Activated CD4-positive, alpha-beta T cell treated with anti-CD3 and anti-CD28 coated beads, Interleukin-2, amount 10 ng/mL, durations not matched to agents 7 days and 5 days (primary cell): Measurements from ENCODE around the gene FAM163B. TPM values are rescaled to one million over a fixed set of nuclear protein-coding genes. Genes with fewer than 3 reads are reported as not detected.

Experiments used
- CTCF ChIA-PET: fragments of 350-600 bp; sonication (Branson Sonifier 250); formaldehyde crosslinking; loops from one replicate; lab custom pipeline; 2021; ENCODE audit warnings: antibody characterized with exemption; lab: Charles Lee
- POLR2A ChIA-PET: fragments of 350-600 bp; sonication (Branson Sonifier 250); formaldehyde crosslinking; loops from one replicate; lab custom pipeline; 2021; ENCODE audit warnings: antibody characterized with exemption; lab: Charles Lee
- DNase-seq: peaks from one replicate; pipeline ENCODE4 v3.0.0-alpha.2; 2020
- H3K27ac Mint-ChIP-seq: one replicate; pipeline ENCODE4 v1.8.0; 2021; ENCODE audit warnings: mild to moderate bottlenecking, moderate library complexity, mixed read lengths
- H3K27me3 Mint-ChIP-seq: one replicate; pipeline ENCODE4 v1.8.0; 2021; ENCODE audit warnings: mixed read lengths
- H3K36me3 Mint-ChIP-seq: one replicate; pipeline ENCODE4 v1.8.0; 2021; ENCODE audit warnings: low read depth, mixed read lengths
- H3K4me1 Mint-ChIP-seq: one replicate; pipeline ENCODE4 v1.8.0; 2021; ENCODE audit warnings: mixed read lengths
- H3K4me3 Mint-ChIP-seq: one replicate; pipeline ENCODE4 v1.8.0; 2021; ENCODE audit warnings: mild to moderate bottlenecking, moderate library complexity, mixed read lengths
- H3K9me3 Mint-ChIP-seq: one replicate; pipeline ENCODE4 v1.8.0; 2021; ENCODE audit warnings: mixed read lengths
- total RNA-seq, 2 experiments: library from RNA; stranded (reverse); gene quantifications; one replicate each; pipeline ENCODE4 v1.2.3, GENCODE V29; 2021

Gene FAM163B
- total RNA-seq, 2 experiments from 2014 or later = not detected

DNA sequence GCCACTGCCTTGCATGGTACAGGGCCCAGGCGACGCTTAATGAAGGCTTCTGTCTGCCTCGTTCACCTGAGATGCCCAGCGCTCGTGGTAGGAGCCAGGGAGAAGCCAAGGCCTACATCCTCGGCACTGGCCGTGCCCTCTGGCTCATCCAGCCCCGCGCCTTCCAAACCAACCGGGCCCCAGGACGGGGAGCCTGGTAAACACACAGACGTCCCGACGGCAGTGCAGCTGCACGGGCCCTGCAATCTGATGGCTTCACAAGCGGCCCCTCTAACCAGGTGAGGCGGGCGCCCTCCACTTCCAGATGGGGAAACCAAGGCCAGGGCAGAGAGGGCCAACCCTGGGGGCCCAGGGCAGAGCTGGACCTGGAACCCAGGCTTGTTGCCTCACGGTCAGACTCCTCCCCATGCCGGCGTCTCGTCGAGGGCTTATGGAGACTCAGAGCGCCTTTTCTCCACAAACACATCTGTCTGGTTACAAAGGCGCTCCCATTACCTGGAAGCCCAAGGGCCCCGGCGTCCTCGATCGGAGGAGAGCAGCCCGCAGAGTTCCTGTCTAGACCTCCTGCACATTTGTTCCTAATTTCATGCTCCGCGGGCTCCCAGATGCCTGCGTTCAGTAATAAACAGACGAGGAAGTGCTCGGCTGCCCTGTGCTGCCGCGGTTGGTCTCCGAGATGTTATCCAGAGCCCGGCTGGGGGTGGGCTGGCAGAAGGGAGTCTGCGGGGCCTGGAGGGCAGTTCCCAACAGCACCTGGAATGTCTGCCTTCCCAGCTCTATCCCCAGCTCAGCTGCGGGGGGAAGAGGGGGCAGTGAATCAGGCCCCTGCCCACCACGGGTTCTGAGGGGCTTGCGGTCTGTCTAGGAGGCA is 23.5 kb downstream of the FAM163B start:
- H3K9me3 Mint-ChIP-seq = peaks cover 4% of the 10 kb centered on the region
- H3K27ac Mint-ChIP-seq = no peak overlapping the region
- H3K27me3 Mint-ChIP-seq = peaks cover 17% of the 10 kb centered on the region
- no peak overlapping the region for H3K4me3 Mint-ChIP-seq
- POLR2A ChIA-PET = no interaction called here
- no peak for DNase-seq
- CTCF ChIA-PET = no interaction called here
- no peaks in the 10 kb centered on the region for H3K36me3 Mint-ChIP-seq
- H3K4me1 Mint-ChIP-seq = no peaks in the 10 kb centered on the region

- DNase-seq = no peak
- Mint-ChIP-seq H3K4me1 (no peaks in the 10 kb centered on the region), H3K36me3 (no peaks in the 10 kb centered on the region), H3K27me3 (peaks cover 25% of the 10 kb centered on the region), H3K4me3 (no peak overlapping the region), H3K9me3 (peaks cover 4% of the 10 kb centered on the region), H3K27ac (no peak overlapping the region)
- ChIA-PET POLR2A (no interaction called here), CTCF (no interaction called here)
Observed at GRCh38 chr9:133584559-133585476, 24.4 kb downstream of the FAM163B start.

DNA sequence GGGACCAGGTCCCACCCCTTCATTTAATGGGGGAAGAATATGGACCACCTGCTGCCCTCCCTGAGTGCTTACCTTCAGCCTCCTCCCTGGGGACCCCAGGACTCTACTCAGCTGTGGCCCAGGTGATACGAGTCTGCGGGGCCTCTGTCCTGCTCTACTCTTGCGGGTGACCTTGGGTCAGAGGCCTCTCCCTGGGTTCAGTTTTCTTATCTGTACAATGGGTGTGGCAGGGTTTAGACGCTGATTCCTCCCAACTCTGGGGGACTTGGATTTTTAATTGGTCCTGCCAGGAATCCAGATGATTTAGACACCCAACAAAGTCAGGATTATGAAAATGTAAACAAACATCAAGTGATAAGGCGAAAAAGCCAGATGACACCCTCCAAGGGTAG is 25.0 kb downstream of the FAM163B start:
- POLR2A ChIA-PET = no interaction called here
- Mint-ChIP-seq H3K4me1 (no peaks in the 10 kb centered on the region), H3K4me3 (no peak overlapping the region), H3K36me3 (no peaks in the 10 kb centered on the region), H3K27me3 (peaks cover 28% of the 10 kb centered on the region), H3K9me3 (peaks cover 4% of the 10 kb centered on the region), H3K27ac (no peak overlapping the region)
- CTCF ChIA-PET = no interaction called here
- no peak for DNase-seq

GRCh38 chr9:133583586-133583985 is 25.6 kb downstream of the FAM163B start:
- Mint-ChIP-seq H3K27me3 (peaks cover 28% of the 10 kb centered on the region), H3K4me3 (no peak overlapping the region), H3K4me1 (no peaks in the 10 kb centered on the region), H3K27ac (no peak overlapping the region), H3K9me3 (peaks cover 4% of the 10 kb centered on the region), H3K36me3 (no peaks in the 10 kb centered on the region)
- ChIA-PET CTCF (no interaction called here), POLR2A (no interaction called here)
- no peak for DNase-seq

GRCh38 chr9:133583111-133583510 is 26.1 kb downstream of the FAM163B start:
- Mint-ChIP-seq H3K27me3 (peaks cover 28% of the 10 kb centered on the region), H3K4me3 (no peak overlapping the region), H3K36me3 (no peaks in the 10 kb centered on the region), H3K9me3 (no peaks in the 10 kb centered on the region), H3K4me1 (no peaks in the 10 kb centered on the region), H3K27ac (no peak overlapping the region)
- ChIA-PET CTCF (no interaction called here), POLR2A (no interaction called here)
- DNase-seq = no peak

DNA sequence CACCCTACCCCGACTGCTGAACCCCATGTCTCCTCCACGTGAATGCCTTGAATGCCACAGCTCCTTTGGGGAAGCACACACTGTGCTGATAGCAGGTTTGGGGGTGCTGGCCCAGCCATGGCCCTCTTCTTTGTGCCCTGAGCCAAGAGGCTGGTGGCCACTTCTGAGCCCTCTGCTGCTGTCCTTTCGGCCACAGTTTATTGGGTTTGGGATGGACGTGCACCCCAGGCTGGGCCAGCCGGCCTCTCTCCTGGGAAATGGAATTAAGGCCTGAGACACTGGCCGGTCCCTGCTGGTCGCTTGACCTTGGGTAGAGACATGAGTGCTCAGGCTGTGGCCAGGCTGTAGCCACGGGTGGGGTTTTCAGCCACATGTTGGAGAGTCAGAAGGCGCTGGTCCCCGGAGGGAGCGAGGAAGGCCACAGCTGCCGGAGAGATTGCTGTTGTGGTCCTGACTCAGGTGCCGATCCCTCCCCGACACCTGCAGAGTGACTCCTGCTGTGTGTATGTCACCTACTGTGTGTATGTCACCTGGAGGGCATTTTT is 26.6 kb downstream of the FAM163B start:
- DNase-seq = no peak
- no peak overlapping the region for H3K4me3 Mint-ChIP-seq
- ChIA-PET POLR2A (no interaction called here), CTCF (no interaction called here)
- no peaks in the 10 kb centered on the region for H3K36me3 Mint-ChIP-seq
- H3K27me3 Mint-ChIP-seq = peaks cover 29% of the 10 kb centered on the region
- no peak overlapping the region for H3K27ac Mint-ChIP-seq
- H3K9me3 Mint-ChIP-seq = no peaks in the 10 kb centered on the region
- no peaks in the 10 kb centered on the region for H3K4me1 Mint-ChIP-seq

GRCh38 chr9:133581513-133582343 is 27.5 kb downstream of the FAM163B start:
- DNase-seq = no peak
- POLR2A ChIA-PET = no interaction called here
- no peaks in the 10 kb centered on the region for H3K36me3 Mint-ChIP-seq
- peaks cover 1% of the 10 kb centered on the region for H3K4me1 Mint-ChIP-seq
- no peak overlapping the region for H3K27ac Mint-ChIP-seq
- CTCF ChIA-PET = interaction anchor here (1.6 kb wide), 1 partner anchor 16 kb away, joined by 3 read pairs; no protein-coding TSS in a partner anchor
- H3K27me3 Mint-ChIP-seq = peaks cover 33% of the 10 kb centered on the region
- no peak overlapping the region for H3K4me3 Mint-ChIP-seq
- H3K9me3 Mint-ChIP-seq = no peaks in the 10 kb centered on the region

DNA sequence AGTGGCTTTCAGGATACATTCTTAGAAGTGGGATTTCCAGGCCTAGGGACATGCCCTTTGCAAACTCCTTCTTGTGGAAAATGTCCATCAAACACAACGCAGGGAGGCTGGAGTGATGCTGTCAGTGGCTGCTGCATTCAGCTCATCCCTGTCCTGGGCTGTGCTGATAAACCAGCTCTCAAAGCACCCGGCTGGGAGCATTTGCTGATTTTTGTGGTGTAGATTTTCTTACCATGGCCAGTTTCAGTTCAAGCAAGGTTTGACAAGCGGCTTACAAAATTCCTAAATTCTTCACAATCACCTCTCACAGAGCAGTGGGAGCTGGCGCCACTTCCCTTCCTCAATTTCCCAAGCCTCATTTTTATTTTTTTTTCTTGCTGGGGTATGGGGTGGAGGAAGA is 28.2 kb downstream of the FAM163B start:
- Mint-ChIP-seq H3K9me3 (no peaks in the 10 kb centered on the region), H3K36me3 (no peaks in the 10 kb centered on the region), H3K27me3 (peaks cover 32% of the 10 kb centered on the region), H3K4me3 (no peak overlapping the region), H3K4me1 (peaks cover 1% of the 10 kb centered on the region), H3K27ac (no peak overlapping the region)
- CTCF ChIA-PET = interaction anchor here (1.6 kb wide), 1 partner anchor 17 kb away, joined by 3 read pairs; no protein-coding TSS in a partner anchor
- no peak for DNase-seq
- POLR2A ChIA-PET = no interaction called here

DNA sequence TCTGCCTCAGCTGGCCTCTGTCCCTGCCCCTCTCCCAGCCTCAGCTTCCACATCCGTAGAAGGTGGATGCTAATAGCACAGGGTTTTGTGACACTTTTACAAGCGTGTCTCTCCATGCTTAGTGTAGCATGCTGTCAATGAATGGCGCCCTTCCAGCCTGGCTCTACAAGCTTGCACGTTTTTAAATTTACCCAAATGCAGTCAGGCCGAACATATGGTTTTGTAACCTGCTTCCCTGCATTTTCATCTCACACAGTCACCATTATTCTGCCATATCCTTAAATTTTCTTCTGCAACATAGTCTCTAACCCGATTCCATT is 28.8 kb downstream of the FAM163B start:
- POLR2A ChIA-PET = no interaction called here
- CTCF ChIA-PET = interaction anchor here (1.6 kb wide), 1 partner anchor 17 kb away, joined by 3 read pairs; no protein-coding TSS in a partner anchor

GRCh38 chr9:133579601-133580418 is 29.4 kb downstream of the FAM163B start:
- CTCF ChIA-PET = no interaction called here
- H3K4me3 Mint-ChIP-seq = no peak overlapping the region
- peaks cover 23% of the 10 kb centered on the region for H3K27me3 Mint-ChIP-seq
- POLR2A ChIA-PET = no interaction called here
- no peak overlapping the region for H3K27ac Mint-ChIP-seq
- H3K4me1 Mint-ChIP-seq = peaks cover 1% of the 10 kb centered on the region
- DNase-seq = no peak
- no peaks in the 10 kb centered on the region for H3K9me3 Mint-ChIP-seq
- H3K36me3 Mint-ChIP-seq = no peaks in the 10 kb centered on the region

More for the DNA sequence above, 28.8 kb downstream of the FAM163B start:
- Mint-ChIP-seq H3K9me3 (no peaks in the 10 kb centered on the region), H3K27me3 (peaks cover 26% of the 10 kb centered on the region), H3K27ac (no peak overlapping the region), H3K4me1 (peaks cover 1% of the 10 kb centered on the region), H3K36me3 (no peaks in the 10 kb centered on the region), H3K4me3 (no peak overlapping the region)
- DNase-seq = no peak

DNA sequence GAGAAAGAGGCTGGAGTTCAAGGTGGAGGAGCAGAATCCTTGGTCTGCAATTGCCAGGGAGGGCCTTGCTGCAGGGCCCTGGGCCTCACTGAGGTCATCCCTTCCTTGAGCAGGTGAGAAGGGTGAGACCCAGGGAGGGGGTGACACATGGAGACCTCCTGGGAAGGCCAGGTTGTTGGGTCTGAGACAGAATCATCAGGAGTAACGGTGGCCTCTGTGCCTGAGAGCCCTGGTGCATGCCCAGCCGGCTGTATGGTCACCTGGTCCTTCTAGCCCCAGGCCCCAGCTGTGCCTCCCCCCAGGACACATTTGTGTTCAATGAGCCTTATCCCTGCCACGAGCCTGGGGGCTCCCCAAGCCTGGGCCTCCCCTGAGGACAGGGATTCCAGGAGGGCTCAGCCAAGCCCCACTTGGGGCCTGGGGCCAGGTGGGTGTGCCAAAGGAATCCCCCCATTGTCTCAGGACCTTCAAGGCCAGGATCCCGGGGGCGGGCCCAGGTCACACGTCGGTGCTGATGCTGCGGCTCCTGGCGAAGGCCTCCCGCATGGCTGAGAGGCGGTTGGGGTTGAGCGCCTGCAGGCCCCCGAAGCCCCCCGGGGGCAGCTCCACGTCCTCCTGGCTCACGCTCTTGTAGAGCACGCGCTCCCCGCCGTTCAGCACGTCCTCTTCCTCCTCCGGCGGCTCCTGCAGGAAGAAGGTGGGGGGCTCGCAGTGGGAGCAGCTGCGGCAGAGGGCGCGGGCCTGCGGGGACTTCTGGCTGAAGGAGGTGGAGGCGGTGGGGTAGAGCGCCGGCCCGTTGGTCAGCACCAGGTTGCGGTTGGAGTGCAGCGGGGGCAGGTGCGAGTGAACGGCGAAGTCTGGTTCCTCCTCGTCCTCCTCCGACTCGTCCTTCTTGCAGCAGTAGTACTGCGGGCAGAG is 30.4 kb downstream of the FAM163B start:
- Mint-ChIP-seq H3K9me3 (no peaks in the 10 kb centered on the region), H3K4me1 (peaks cover 1% of the 10 kb centered on the region), H3K27ac (no peak overlapping the region), H3K27me3 (peaks cover 18% of the 10 kb centered on the region), H3K4me3 (no peak overlapping the region), H3K36me3 (no peaks in the 10 kb centered on the region)
- CTCF ChIA-PET = no interaction called here
- POLR2A ChIA-PET = no interaction called here
- DNase-seq = no peak
